ENCODE measurements around the gene ENKD1.

GRCh38 chr16:67637625-67638024, 28.9 kb downstream of the ENKD1 start:
- TF ChIP-seq CTCF (IDR thresholded peaks at IDR 0.05) (no peak), POLR2A (IDR thresholded peaks at IDR 0.05) (no peak), EP300 (IDR thresholded peaks at IDR 0.05) (no peak)

All from upper lobe of left lung (tissue), 4 donors.